OCI-LY1 (cell line): ENCODE results near the gene TAF6.

Source experiments
- EZH2 ChIP-seq: fragments of 200-600 bp; sonication (generic), shearing (Covaris generic); IDR thresholded peaks from 2 replicates; pipeline ENCODE4 v1.8.0; 2017; ENCODE audit warnings: borderline replicate concordance, mixed run types, mild to moderate bottlenecking, antibody characterized with exemption, low read length, moderate library complexity, mixed read lengths
- TF ChIP-seq, protein P1 (sequence below): fragments of 200-600 bp; sonication (generic), shearing (Covaris generic); IDR thresholded peaks from 2 replicates; pipeline ENCODE4 v1.5.1; 2017; ENCODE audit warnings: mild to moderate bottlenecking, antibody characterized with exemption, low read length, moderate library complexity, mixed read lengths

GRCh38 chr7:100153708-100154535 is 34.8 kb upstream of the TAF6 start:
- TF ChIP-seq, protein P1, sequence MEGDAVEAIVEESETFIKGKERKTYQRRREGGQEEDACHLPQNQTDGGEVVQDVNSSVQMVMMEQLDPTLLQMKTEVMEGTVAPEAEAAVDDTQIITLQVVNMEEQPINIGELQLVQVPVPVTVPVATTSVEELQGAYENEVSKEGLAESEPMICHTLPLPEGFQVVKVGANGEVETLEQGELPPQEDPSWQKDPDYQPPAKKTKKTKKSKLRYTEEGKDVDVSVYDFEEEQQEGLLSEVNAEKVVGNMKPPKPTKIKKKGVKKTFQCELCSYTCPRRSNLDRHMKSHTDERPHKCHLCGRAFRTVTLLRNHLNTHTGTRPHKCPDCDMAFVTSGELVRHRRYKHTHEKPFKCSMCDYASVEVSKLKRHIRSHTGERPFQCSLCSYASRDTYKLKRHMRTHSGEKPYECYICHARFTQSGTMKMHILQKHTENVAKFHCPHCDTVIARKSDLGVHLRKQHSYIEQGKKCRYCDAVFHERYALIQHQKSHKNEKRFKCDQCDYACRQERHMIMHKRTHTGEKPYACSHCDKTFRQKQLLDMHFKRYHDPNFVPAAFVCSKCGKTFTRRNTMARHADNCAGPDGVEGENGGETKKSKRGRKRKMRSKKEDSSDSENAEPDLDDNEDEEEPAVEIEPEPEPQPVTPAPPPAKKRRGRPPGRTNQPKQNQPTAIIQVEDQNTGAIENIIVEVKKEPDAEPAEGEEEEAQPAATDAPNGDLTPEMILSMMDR, result no peak
- TF ChIP-seq EZH2, result no peak
